GM12878 (cell line): ENCODE data around the gene NRSN2. TPM values are rescaled to one million over a fixed set of nuclear protein-coding genes. Genes with fewer than 3 reads are reported as not detected.

Experiments
- ATAC-seq: fragments of 200-7000 bp; cut with Tn5 transposase; 3 replicates; pipeline ENCODE4 v1.9.1; 2020; ENCODE audit warnings: mild to moderate bottlenecking, moderate library complexity
- BruUV-seq: library from RNA; stranded (reverse); fragments of 400-500 nt; replicated peaks from 2 replicates; lab custom pipeline; 2021; lab: Mats Ljungman, UMichigan
- CTCF ChIA-PET: fragments of 300-600 bp; sonication (Branson Sonifier 250); formaldehyde crosslinking; extraction: SDS; loops from one replicate; lab custom pipeline; 2021; ENCODE audit warnings: inconsistent platforms; lab: Yijun Ruan, JAX
- POLR2A ChIA-PET: fragments of 350-600 bp; formaldehyde crosslinking; extraction: SDS; loops from one replicate; lab custom pipeline; 2021; ENCODE audit warnings: inconsistent platforms; lab: Charles Lee
- RAD21 ChIA-PET: fragments of 300-600 bp; sonication (Branson Sonifier 250); formaldehyde crosslinking; loops from one replicate; lab custom pipeline; 2023; ENCODE audit warnings: antibody characterized with exemption; ENCODE audit not compliant: unreplicated experiment; lab: Charles Lee
- SMC1A ChIA-PET: fragments of 300-600 bp; sonication (Branson Sonifier 250); formaldehyde crosslinking; loops from one replicate; lab custom pipeline; 2023; ENCODE audit not compliant: unreplicated experiment, uncharacterized antibody; lab: Charles Lee
- DNase-seq: peaks from one replicate; pipeline ENCODE4 v3.0.0-alpha.2; 2011; ENCODE audit warnings: low read depth, low spot score
- FAIRE-seq: peaks from 3 replicates; lab custom pipeline; 2011; peaks lifted over from hg19 to GRCh38; lab: Jason Lieb, UNC
- H2AFZ ChIP-seq: 2 replicates; pipeline ENCODE4 v1.6.0; 2011; ENCODE audit warnings: low read depth, low read length, control low read depth; ENCODE audit not compliant: control insufficient read depth
- H3K27ac ChIP-seq: 2 replicates; pipeline ENCODE4 v1.5.1; 2011; ENCODE audit warnings: control low read depth; ENCODE audit not compliant: control insufficient read depth, insufficient read depth
- H3K27me3 ChIP-seq, 2 experiments: replicated peaks in 1 of 2; 2 replicates each; pipeline versions ENCODE4 v1.6.0 to v1.6.1; 2011; ENCODE audit warnings: low read length in 1 of 2; ENCODE audit not compliant: control insufficient read depth in 2 of 2, insufficient read depth in 2 of 2
- H3K36me3 ChIP-seq, 2 experiments: 2 replicates each; pipeline ENCODE4 v1.5.1; 2011; ENCODE audit warnings: low read length in 1 of 2; ENCODE audit not compliant: control insufficient read depth in 2 of 2, insufficient read depth in 2 of 2
- H3K4me1 ChIP-seq: 2 replicates; pipeline ENCODE4 v1.6.1; 2011; ENCODE audit warnings: mild to moderate bottlenecking, low read length, moderate library complexity, mixed read lengths; ENCODE audit not compliant: control insufficient read depth, insufficient read depth
- H3K4me2 ChIP-seq: 2 replicates; pipeline ENCODE4 v1.6.0; 2011; ENCODE audit warnings: control low read depth; ENCODE audit not compliant: control insufficient read depth, insufficient read depth
- H3K4me3 ChIP-seq: fragments of 200-600 bp; sonication (generic); 2 replicates; pipeline ENCODE4 v1.5.1; 2016
- H3K79me2 ChIP-seq: 2 replicates; pipeline ENCODE4 v1.6.0; 2011; ENCODE audit warnings: low read length; ENCODE audit not compliant: control insufficient read depth, insufficient read depth
- H3K9ac ChIP-seq: 2 replicates; pipeline ENCODE4 v1.8.0; 2011; ENCODE audit warnings: low read length, control low read depth, mixed read lengths; ENCODE audit not compliant: control insufficient read depth, insufficient read depth
- H3K9me3 ChIP-seq: replicated peaks from 3 replicates; pipeline ENCODE4 v1.5.1; 2011; ENCODE audit warnings: mild to moderate bottlenecking, low read length; ENCODE audit not compliant: control insufficient read depth, insufficient read depth
- H4K20me1 ChIP-seq: 2 replicates; pipeline ENCODE4 v1.6.0; 2011; ENCODE audit not compliant: control insufficient read depth, insufficient read depth
- BACH1 ChIP-seq: fragments of 450-650 bp; IDR thresholded peaks from 2 replicates; pipeline ENCODE4 v1.6.1; 2017; ENCODE audit warnings: mild to moderate bottlenecking, borderline replicate concordance
- BRCA1 ChIP-seq: IDR thresholded peaks from 2 replicates; pipeline ENCODE4 v1.6.1; 2011; ENCODE audit warnings: low read depth, low read length, improper control_type of control experiment
- CHD2 ChIP-seq: IDR thresholded peaks from 2 replicates; pipeline ENCODE4 v1.6.1; 2011; ENCODE audit warnings: low read depth, low read length, improper control_type of control experiment, borderline replicate concordance
- EGR1 ChIP-seq, 2 experiments: IDR thresholded peaks; 1 replicate in 1 of 2; 2 replicates in 1 of 2; pipeline ENCODE4 v1.6.1; 2011 to 2012; ENCODE audit warnings: low read depth in 2 of 2, low read length in 2 of 2, borderline replicate concordance in 1 of 2, mild to moderate bottlenecking in 1 of 2, moderate library complexity in 1 of 2
- EP300 ChIP-seq, 2 experiments: fragments of 150-350 bp in 1 of 2; IDR thresholded peaks; 2 replicates each; pipeline ENCODE4 v1.6.1; 2011 to 2012; ENCODE audit warnings: low read depth in 2 of 2, low read length in 2 of 2, borderline replicate concordance in 1 of 2, improper control_type of control experiment in 1 of 2, inconsistent platforms in 1 of 2; ENCODE audit not compliant: control insufficient read depth in 1 of 2
- FOS ChIP-seq: IDR thresholded peaks from 3 replicates; pipeline ENCODE4 v1.6.1; 2011; ENCODE audit warnings: borderline replicate concordance; ENCODE audit not compliant: insufficient read length; ENCODE audit errors: extremely low read depth
- GABPA ChIP-seq: IDR thresholded peaks from 2 replicates; pipeline ENCODE4 v1.6.1; 2014; ENCODE audit warnings: antibody characterized with exemption, low read depth, mild to moderate bottlenecking, inconsistent platforms
- PAX8 ChIP-seq: fragments of 450-650 bp; IDR thresholded peaks from 2 replicates; pipeline ENCODE4 v1.6.1; 2017; ENCODE audit warnings: mild to moderate bottlenecking, moderate library complexity
- RFX5 ChIP-seq: IDR thresholded peaks from 2 replicates; pipeline ENCODE4 v1.6.1; 2011; ENCODE audit warnings: low read depth, low read length, improper control_type of control experiment
- SIX5 ChIP-seq: IDR thresholded peaks from 2 replicates; pipeline ENCODE4 v1.6.1; 2011; ENCODE audit warnings: mild to moderate bottlenecking, low read depth, low read length, moderate library complexity; ENCODE audit not compliant: severe bottlenecking
- TARDBP ChIP-seq: IDR thresholded peaks from 2 replicates; pipeline ENCODE4 v1.6.1; 2016; ENCODE audit warnings: borderline replicate concordance
- ZNF384 ChIP-seq: IDR thresholded peaks from 2 replicates; pipeline ENCODE4 v1.6.1; 2012; ENCODE audit warnings: low read depth, mild to moderate bottlenecking, low read length, improper control_type of control experiment, borderline replicate concordance
- WGBS: methylation state at CpG from one replicate; pipeline ENCODE4 v1.1.6; 2016; ENCODE audit warnings: low lambda C conversion rate; ENCODE audit not compliant: insufficient replicate concordance, insufficient coverage; ENCODE audit errors: missing lambda C conversion rate; 5-methylcytosine and 5-hydroxymethylcytosine counted together
- in situ Hi-C: fragments of 300-500 bp; cut with MboI; formaldehyde crosslinking; loops from 9 replicates; pipeline ENCODE4 v1.14.3; 2018; ENCODE audit warnings: mixed read lengths
- intact Hi-C: fragments of 100-400 bp; cut with micrococcal nuclease; formaldehyde crosslinking; loops from one replicate; pipeline ENCODE4 v1.14.2; 2022; ENCODE audit not compliant: unreplicated experiment
- polyA plus RNA-seq, 11 experiments: library from polyadenylated mRNA; depleted of rRNA in 4 of 11; unstranded in 6 of 11; stranded (reverse) in 5 of 11; fragments of >200 nt; fragmentation: Nextera tagmentation in 4 of 11; fragmentation: Illumina TruSeq in 1 of 11; extraction: Ambion mirVana in 4 of 11; extraction: Trizol in 1 of 11; gene quantifications; 1 replicate in 1 of 11; 2 replicates in 10 of 11; pipeline versions ENCODE4 v1.2.1 to v1.2.3, GENCODE V29; 2011 to 2016; ENCODE audit warnings: inconsistent platforms in 2 of 11, missing spikeins in 2 of 11, low read depth in 1 of 11
- total RNA-seq, 4 experiments: library from RNA; depleted of rRNA in 3 of 4; stranded (reverse); fragments of >200 nt in 3 of 4; fragmentation: Illumina TruSeq in 1 of 4; extraction: Trizol in 1 of 4; gene quantifications; 2 replicates each; pipeline versions ENCODE4 v1.2.1 to v1.2.3, GENCODE V29; 2013 to 2021

Gene NRSN2
- total and polyA plus RNA-seq, 10 of the 15 experiments (the other 5 are each of a cell fraction or from before 2014, with no cell fraction given), result 6.2 to 32.4 (median 13.0) TPM

DNA sequence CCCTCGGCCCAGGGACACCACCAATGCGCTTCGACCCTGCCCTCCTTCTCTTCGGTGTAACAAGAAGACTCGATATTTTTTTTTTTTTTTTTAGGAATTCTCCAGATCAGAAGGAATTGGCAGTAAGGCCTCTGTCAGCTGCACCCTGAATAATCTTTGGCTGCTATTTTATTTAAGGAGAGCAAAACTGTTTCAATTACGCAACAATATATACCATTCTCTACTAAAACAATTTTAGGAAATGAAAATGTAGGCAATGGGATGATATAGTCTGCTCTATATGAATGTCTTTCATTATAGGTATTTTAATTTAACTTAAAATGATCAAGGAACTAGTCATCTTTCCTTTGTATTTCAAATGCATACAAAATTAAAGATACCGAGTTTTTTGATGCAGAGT lies 36.3 kb upstream of the NRSN2 start:
- H4K20me1 ChIP-seq, result no peaks in the 10 kb centered on the region
- ChIA-PET CTCF (interaction anchor here (0.8 to 1.3 kb wide), 5 partner anchors 10 to 97 kb away, joined by 3 to 7 read pairs (median 3); no protein-coding TSS in a partner anchor), SMC1A (interaction anchor here (1.0 to 1.6 kb wide), 2 partner anchors 10 to 13 kb away, joined by 5 to 6 read pairs; no protein-coding TSS in a partner anchor), RAD21 (interaction anchor here (2.7 kb wide), 1 partner anchor 44 kb away, joined by 12 read pairs; no protein-coding TSS in a partner anchor), POLR2A (interaction anchor here (1.0 to 2.5 kb wide), 2 partner anchors 12 to 14 kb away, joined by 10 to 11 read pairs; partner anchors contain the start of gene SOX12)
- H3K27ac ChIP-seq, result no peak overlapping the region
- no peak for FAIRE-seq
- no peak for DNase-seq
- BruUV-seq, result no TSS peak
- H3K4me2 ChIP-seq, result peak overlapping the region; percentile 91
- ATAC-seq, result no peak
- 35% methylated on average over 7 of the region's 7 CpGs for WGBS
- in situ Hi-C loops (no loop called here), intact Hi-C loops (no loop called here)
- peak overlapping the region; percentile 46; the same call in 1 of the 2 replicates for H3K4me3 ChIP-seq
- no peaks in the 10 kb centered on the region for H3K79me2 ChIP-seq
- no peaks in the 10 kb centered on the region for H3K36me3 ChIP-seq
- H2AFZ ChIP-seq, result peak overlapping the region; percentile 51; the same call in 1 of the 2 replicates
- peak; percentile 47 for TF ChIP-seq ZNF384
- TF ChIP-seq SIX5, result no peak
- H3K9me3 ChIP-seq, result no peaks in the 10 kb centered on the region
- no peaks in the 10 kb centered on the region for H3K27me3 ChIP-seq
- peaks cover 4% of the 10 kb centered on the region; the same call in 1 of the 2 replicates for H3K4me1 ChIP-seq
- H3K9ac ChIP-seq, result no peak overlapping the region

GRCh38 chr20:311609-312008 lies 35.3 kb upstream of the NRSN2 start:
- RAD21 ChIA-PET, result no interaction called here
- CTCF ChIA-PET, result no interaction called here

More at GRCh38 chr20:311609-312008, 35.3 kb upstream of the NRSN2 start:
- Histone ChIP-seq H3K79me2 (no peaks in the 10 kb centered on the region), H3K4me2 (no peak overlapping the region), H3K9me3 (no peaks in the 10 kb centered on the region), H3K36me3 (no peaks in the 10 kb centered on the region), H3K27ac (no peak overlapping the region)
- no TSS peak for BruUV-seq
- intact Hi-C loops, result no loop called here
- POLR2A ChIA-PET, result interaction anchor here (1.0 kb wide), 1 partner anchor 11 kb away, joined by 4 read pairs; no protein-coding TSS in a partner anchor
- no peak for TF ChIP-seq SIX5
- TF ChIP-seq BACH1, result no peak
- TF ChIP-seq TARDBP, result no peak
- TF ChIP-seq EP300 (IDR thresholded peaks at IDR 0.05; ENCODE audit: borderline replicate concordance in 1 of 2, control insufficient read depth in 1 of 2, low read depth in 2 of 2, low read length in 2 of 2), result no peak
- TF ChIP-seq CHD2, result no peak
- no peak for TF ChIP-seq FOS
- no peak for TF ChIP-seq BRCA1
- TF ChIP-seq GABPA, result no peak
- TF ChIP-seq EGR1 (IDR thresholded peaks at IDR 0.05; ENCODE audit: borderline replicate concordance in 1 of 2, low read depth in 2 of 2, low read length in 2 of 2), result no peak
- no peak for TF ChIP-seq PAX8
- TF ChIP-seq RFX5, result no peak
- TF ChIP-seq, all 136 proteins: peak for 0
- H3K4me3 ChIP-seq, result no peak overlapping the region
- no peak overlapping the region for H3K9ac ChIP-seq
- 99% methylated on average over 7 of the region's 7 CpGs for WGBS
- FAIRE-seq (no peak), ATAC-seq (no peak), DNase-seq (no peak)
- H3K27me3 ChIP-seq, result no peaks in the 10 kb centered on the region
- H4K20me1 ChIP-seq, result no peaks in the 10 kb centered on the region
- no peak overlapping the region for H2AFZ ChIP-seq
- SMC1A ChIA-PET, result interaction anchor here (1.1 kb wide), 2 partner anchors 8 to 15 kb away, joined by 3 read pairs; partner anchors contain the start of gene ZCCHC3
- peaks cover 4% of the 10 kb centered on the region; the same call in 1 of the 2 replicates for H3K4me1 ChIP-seq
- in situ Hi-C loops, result no loop called here
